Bronchial epithelial cell (primary cell): Measurements from ENCODE around the gene PRDM8. TPM values are rescaled to one million over a fixed set of nuclear protein-coding genes. Genes with fewer than 3 reads are reported as not detected.

ENCODE experiments used
- DNase-seq: peaks from one replicate; pipeline ENCODE4 v3.0.0-alpha.2; 2010; ENCODE audit warnings: low read depth
- FAIRE-seq: peaks from 2 replicates; lab custom pipeline; 2011; peaks lifted over from hg19 to GRCh38; lab: Jason Lieb, UNC
- H3K27me3 ChIP-seq: 2 replicates; pipeline ENCODE4 v1.5.1; 2011; ENCODE audit warnings: low read length; ENCODE audit not compliant: control insufficient read depth, insufficient read depth
- H3K36me3 ChIP-seq: 2 replicates; pipeline ENCODE4 v1.5.1; 2011; ENCODE audit warnings: low read length; ENCODE audit not compliant: control insufficient read depth, insufficient read depth
- H3K4me3 ChIP-seq: 2 replicates; pipeline ENCODE4 v1.5.1; 2011; ENCODE audit warnings: mild to moderate bottlenecking, low read depth, low read length, control low read depth
- CTCF ChIP-seq: IDR thresholded peaks from 2 replicates; pipeline ENCODE4 v1.5.1; 2011; ENCODE audit warnings: mild to moderate bottlenecking, moderate library complexity, low read length, control low read depth, inconsistent platforms; ENCODE audit not compliant: insufficient read depth, severe bottlenecking
- total RNA-seq: library from RNA; depleted of rRNA; stranded (reverse); fragments of >200 nt; gene quantifications from 2 replicates; pipeline ENCODE4 v1.2.1, GENCODE V29; 2014

PRDM8 gene
- total RNA-seq, 1 donor from 2014 or later: 0.53 TPM

DNA sequence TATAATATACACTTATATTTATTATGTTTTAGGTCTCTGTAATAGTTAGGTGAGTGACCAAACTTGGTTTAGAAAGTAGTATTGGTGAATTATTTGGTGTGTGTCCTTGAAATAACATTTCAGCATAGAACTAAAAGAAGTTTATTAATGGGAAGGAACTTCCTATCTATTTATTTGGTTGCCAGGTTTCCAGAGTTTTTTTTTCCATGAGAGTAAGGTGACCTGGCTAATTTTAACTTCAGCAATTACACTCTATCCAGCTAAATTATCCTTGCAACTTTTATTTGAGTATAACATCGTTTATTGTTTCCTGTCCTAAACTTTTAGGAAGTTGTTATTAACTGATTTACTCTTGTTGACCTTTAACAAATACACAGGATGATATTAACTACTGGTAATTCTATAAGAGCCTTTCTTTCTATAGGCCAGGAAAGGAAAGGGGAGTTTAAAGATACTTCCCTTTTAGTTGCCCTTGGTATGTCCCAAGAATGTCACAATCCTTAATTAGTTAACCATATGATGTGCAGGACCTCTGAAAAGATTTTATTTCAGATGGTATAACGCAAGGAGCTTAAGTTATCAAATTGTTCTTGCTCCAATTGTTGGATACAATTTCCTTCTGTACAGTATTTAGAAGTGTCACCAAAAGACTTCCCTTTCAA lies 18.9 kb downstream of the PRDM8 start:
- no peak overlapping the region for H3K4me3 ChIP-seq
- no peak for TF ChIP-seq CTCF
- H3K27me3 ChIP-seq: no peaks in the 10 kb centered on the region
- DNase-seq (no peak), FAIRE-seq (no peak)
- no peaks in the 10 kb centered on the region for H3K36me3 ChIP-seq

DNA sequence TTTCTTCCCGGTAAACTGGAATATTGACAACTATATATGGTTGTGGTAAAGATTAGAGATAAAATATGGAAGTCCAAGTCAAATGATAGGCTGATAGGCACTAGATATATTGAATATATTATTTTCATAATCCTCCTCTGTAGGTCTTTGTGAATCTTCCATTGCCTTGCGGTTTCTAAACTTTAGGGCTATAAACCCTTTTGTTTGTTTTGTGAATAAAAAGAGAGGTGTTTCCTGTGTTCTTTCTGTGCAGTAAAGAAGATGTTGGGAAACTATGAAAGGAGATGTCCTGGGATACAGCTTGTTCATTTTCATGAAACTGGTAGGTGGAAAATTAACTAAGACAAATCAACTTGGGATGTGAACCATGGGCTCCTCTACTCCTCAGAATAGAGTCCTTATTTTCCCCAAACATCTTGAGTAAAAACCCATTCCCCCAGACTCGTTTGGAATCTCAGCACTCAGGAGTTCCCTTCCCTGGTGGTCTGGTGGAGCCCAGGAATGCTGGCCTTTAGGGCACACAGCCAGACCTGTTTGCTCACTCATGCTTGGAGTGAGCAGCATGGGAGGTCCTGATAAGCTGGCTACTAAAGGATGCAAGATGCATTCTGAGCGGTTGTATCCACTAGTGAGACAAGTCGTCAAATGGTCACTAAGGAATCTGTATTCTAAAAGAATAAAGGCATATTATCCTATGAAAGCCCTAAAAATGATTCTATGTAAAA lies 22.2 kb downstream of the PRDM8 start:
- H3K27me3 ChIP-seq: no peaks in the 10 kb centered on the region
- no peak overlapping the region for H3K4me3 ChIP-seq
- no peak for TF ChIP-seq CTCF
- H3K36me3 ChIP-seq: no peaks in the 10 kb centered on the region
- DNase-seq: no peak
- FAIRE-seq: no peak

GRCh38 chr4:80220711-80221110 lies 23.4 kb downstream of the PRDM8 start:
- no peak for DNase-seq
- no peak for FAIRE-seq
- H3K27me3 ChIP-seq: no peaks in the 10 kb centered on the region
- H3K4me3 ChIP-seq: no peak overlapping the region
- no peak for TF ChIP-seq CTCF
- H3K36me3 ChIP-seq: no peaks in the 10 kb centered on the region

GRCh38 chr4:80221161-80221560 lies 23.9 kb downstream of the PRDM8 start:
- TF ChIP-seq CTCF: peak; percentile 25
- H3K4me3 ChIP-seq: no peak overlapping the region
- FAIRE-seq: no peak
- no peaks in the 10 kb centered on the region for H3K27me3 ChIP-seq
- no peaks in the 10 kb centered on the region for H3K36me3 ChIP-seq
- DNase-seq: no peak

DNA sequence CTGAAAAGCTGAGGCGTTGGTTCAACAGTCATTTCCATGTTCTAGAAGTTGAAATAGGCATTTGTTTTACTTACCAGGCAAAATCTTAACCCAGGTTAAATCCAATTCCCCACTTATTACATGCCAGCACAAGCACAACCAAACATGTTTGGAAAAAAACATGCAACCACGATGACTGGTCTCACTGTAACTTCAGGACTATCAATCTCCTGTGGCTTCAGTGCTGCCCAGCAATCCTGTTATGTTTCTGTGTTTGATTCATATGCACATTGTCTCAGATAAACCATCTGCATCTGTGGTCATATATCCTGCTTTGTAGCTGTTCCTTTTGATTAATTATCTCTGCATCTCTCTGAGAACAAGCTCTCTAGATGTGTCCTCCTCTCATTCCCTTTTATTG lies 28.3 kb downstream of the PRDM8 start:
- Histone ChIP-seq H3K27me3 (no peaks in the 10 kb centered on the region), H3K36me3 (no peaks in the 10 kb centered on the region), H3K4me3 (no peak overlapping the region)
- DNase-seq (peak; percentile 80), FAIRE-seq (no peak)
- TF ChIP-seq CTCF: no peak
